ENCODE results near the gene MAGEA4. TPM values are rescaled to one million over a fixed set of nuclear protein-coding genes. Genes with fewer than 3 reads are reported as not detected.

The MAGEA4 gene
- not detected for total RNA-seq (2021; fragmentation: NEBNext Ultra II Directional; extraction: Animal tissue kit (Norgen Biotek cat#: 25700))
- long read RNA-seq = 0 reads

- H3K9me3 Mint-ChIP-seq = no peaks in the 10 kb centered on the region
- H3K27me3 Mint-ChIP-seq (ENCODE audit: insufficient read depth) = peaks cover 2% of the 10 kb centered on the region; the same call in 1 of the 2 replicates
- H3K4me3 Mint-ChIP-seq = no peak within 1 kb of the TSS
- H3K4me1 Mint-ChIP-seq (ENCODE audit: low read depth) = no peaks in the 10 kb centered on the region
- H3K36me3 Mint-ChIP-seq (ENCODE audit: low read depth) = no peaks in the 10 kb centered on the region
- no peak for DNase-seq
- no peak for TF ChIP-seq CTCF (IDR thresholded peaks at IDR 0.05)
- H3K27ac Mint-ChIP-seq = no peak within 1 kb of the TSS
Measured at GRCh38 chrX:151912780-151913179, at the start of gene MAGEA4. Gene MAGEA4 (plus strand): TSS chrX:151912889. CDS start chrX:151923665, 10,776 bp downstream.

- Mint-ChIP-seq H3K4me1 (ENCODE audit: low read depth) (peaks cover 19% of the 10 kb centered on the region; the same call in 1 of the 2 replicates), H3K9me3 (peaks cover 12% of the 10 kb centered on the region), H3K27ac (peak overlapping the region; percentile 80; the same call in 1 of the 2 replicates), H3K36me3 (ENCODE audit: low read depth) (no peaks in the 10 kb centered on the region; the same call in 1 of the 2 replicates), H3K27me3 (ENCODE audit: insufficient read depth) (peaks cover 2% of the 10 kb centered on the region; the same call in 1 of the 2 replicates), H3K4me3 (peak overlapping the region; percentile 21; the same call in 1 of the 2 replicates)
- no peak for TF ChIP-seq CTCF (IDR thresholded peaks at IDR 0.05)
- peak; percentile 13 for DNase-seq
Measured at GRCh38 chrX:151870602-151871001, 42.1 kb upstream of the MAGEA4 start.

GRCh38 chrX:151871244-151871643, 41.4 kb upstream of the MAGEA4 start:
- DNase-seq = peak; percentile 87
- Mint-ChIP-seq H3K27me3 (ENCODE audit: insufficient read depth) (peaks cover 2% of the 10 kb centered on the region; the same call in 1 of the 2 replicates), H3K27ac (peak overlapping the region; percentile 80; the same call in 1 of the 2 replicates), H3K9me3 (peaks cover 12% of the 10 kb centered on the region), H3K4me3 (no peak overlapping the region; the same call in 1 of the 2 replicates), H3K4me1 (ENCODE audit: low read depth) (peaks cover 19% of the 10 kb centered on the region; the same call in 1 of the 2 replicates), H3K36me3 (ENCODE audit: low read depth) (no peaks in the 10 kb centered on the region; the same call in 1 of the 2 replicates)
- TF ChIP-seq CTCF (IDR thresholded peaks at IDR 0.05) = no peak

GRCh38 chrX:151873096-151873495, 39.6 kb upstream of the MAGEA4 start:
- H3K4me1 Mint-ChIP-seq (ENCODE audit: low read depth) = peaks cover 19% of the 10 kb centered on the region; the same call in 1 of the 2 replicates
- H3K4me3 Mint-ChIP-seq = no peak overlapping the region
- H3K27me3 Mint-ChIP-seq (ENCODE audit: insufficient read depth) = peaks cover 2% of the 10 kb centered on the region; the same call in 1 of the 2 replicates
- TF ChIP-seq CTCF (IDR thresholded peaks at IDR 0.05) = no peak
- H3K27ac Mint-ChIP-seq = no peak overlapping the region
- H3K9me3 Mint-ChIP-seq = peaks cover 5% of the 10 kb centered on the region
- no peaks in the 10 kb centered on the region for H3K36me3 Mint-ChIP-seq (ENCODE audit: low read depth)
- DNase-seq = no peak

GRCh38 chrX:151875270-151876026, 37.2 kb upstream of the MAGEA4 start:
- no peaks in the 10 kb centered on the region for H3K36me3 Mint-ChIP-seq (ENCODE audit: low read depth)
- H3K4me1 Mint-ChIP-seq (ENCODE audit: low read depth) = peaks cover 14% of the 10 kb centered on the region; the same call in 1 of the 2 replicates
- H3K4me3 Mint-ChIP-seq = no peak overlapping the region
- H3K27ac Mint-ChIP-seq = no peak overlapping the region
- H3K27me3 Mint-ChIP-seq (ENCODE audit: insufficient read depth) = peaks cover 4% of the 10 kb centered on the region; the same call in 1 of the 2 replicates
- H3K9me3 Mint-ChIP-seq = peaks cover 6% of the 10 kb centered on the region
- no peak for TF ChIP-seq CTCF (IDR thresholded peaks at IDR 0.05)
- DNase-seq = no peak
